Stimulated activated CD8-positive, alpha-beta memory T cell treated with anti-CD3 and anti-CD28 coated beads, Interleukin-2, amount 100 ng/mL, for 1 hour (primary cell): ENCODE measurements around the gene ANGPTL5.
"Not testable (repeated sequence)": the region's sequence is repeated elsewhere in the genome, so short reads cannot be mapped to it uniquely, and the experiment has no call there.

Source experiments
- DNase-seq, 2 donors: peaks; one replicate each; pipeline ENCODE4 v3.0.0-alpha.2; 2020; ENCODE audit warnings: low read depth in 2 of 2

Gene ANGPTL5

GRCh38 chr11:101916422-101916821 lies at the start of gene ANGPTL5:
ANGPTL5 (minus strand) TSS chr11:101916522; CDS start chr11:101907909, 8,613 bp downstream.
- DNase-seq: no peak

GRCh38 chr11:101964200-101964599 lies 47.9 kb upstream of the ANGPTL5 start:
- DNase-seq: not testable (repeated sequence)

- DNase-seq: no peak
Measured at GRCh38 chr11:101960231-101960630, 43.9 kb upstream of the ANGPTL5 start.

GRCh38 chr11:101955701-101956100 lies 39.4 kb upstream of the ANGPTL5 start:
- no peak for DNase-seq

GRCh38 chr11:101955278-101955677 lies 39.0 kb upstream of the ANGPTL5 start:
- no peak for DNase-seq

GRCh38 chr11:101949680-101950220 lies 33.4 kb upstream of the ANGPTL5 start:
- no peak for DNase-seq

- DNase-seq: no peak
Measured at GRCh38 chr11:101945448-101945847, 29.1 kb upstream of the ANGPTL5 start.

GRCh38 chr11:101944923-101945322 lies 28.6 kb upstream of the ANGPTL5 start:
- no peak for DNase-seq

GRCh38 chr11:101940901-101941520 lies 24.7 kb upstream of the ANGPTL5 start:
- no peak for DNase-seq

GRCh38 chr11:101931692-101932091 lies 15.4 kb upstream of the ANGPTL5 start:
- no peak for DNase-seq

GRCh38 chr11:101929294-101929915 lies 13.1 kb upstream of the ANGPTL5 start:
- no peak for DNase-seq

- no peak for DNase-seq
Measured at GRCh38 chr11:101923554-101923953, 7.2 kb upstream of the ANGPTL5 start.

GRCh38 chr11:101920992-101921391 lies 4.7 kb upstream of the ANGPTL5 start:
- no peak for DNase-seq

- DNase-seq: no peak
Measured at GRCh38 chr11:101917226-101917625, 904 bp upstream of the ANGPTL5 start.

GRCh38 chr11:101915791-101916291 lies 481 bp downstream of the ANGPTL5 start:
- no peak for DNase-seq

- DNase-seq: peak; percentile 85 to 87
Measured at GRCh38 chr11:101914738-101915426, 1.4 kb downstream of the ANGPTL5 start, which contains the start of gene CEP126. CEP126 (plus strand) TSS chr11:101915010; CDS start chr11:101915285, 275 bp downstream.

GRCh38 chr11:101914341-101914737 lies 2.0 kb downstream of the ANGPTL5 start:
- DNase-seq: no peak

GRCh38 chr11:101913656-101914055 lies 2.7 kb downstream of the ANGPTL5 start:
- no peak for DNase-seq

GRCh38 chr11:101912823-101913284 lies 3.5 kb downstream of the ANGPTL5 start:
- no peak for DNase-seq

- no peak for DNase-seq
Measured at GRCh38 chr11:101909087-101909486, 7.2 kb downstream of the ANGPTL5 start.

- no peak for DNase-seq
Measured at GRCh38 chr11:101907815-101908214, 8.5 kb downstream of the ANGPTL5 start.

- no peak for DNase-seq
Measured at GRCh38 chr11:101894505-101894904, 21.8 kb downstream of the ANGPTL5 start.
